ENCODE measurements around the gene PROCA1.
A peak's percentile ranks its signal among the peaks of the same experiment; 100 is the strongest.
"Not testable (repeated sequence)": the region's sequence is repeated elsewhere in the genome, so short reads cannot be mapped to it uniquely, and the experiment has no call there.

PROCA1 gene

DNA sequence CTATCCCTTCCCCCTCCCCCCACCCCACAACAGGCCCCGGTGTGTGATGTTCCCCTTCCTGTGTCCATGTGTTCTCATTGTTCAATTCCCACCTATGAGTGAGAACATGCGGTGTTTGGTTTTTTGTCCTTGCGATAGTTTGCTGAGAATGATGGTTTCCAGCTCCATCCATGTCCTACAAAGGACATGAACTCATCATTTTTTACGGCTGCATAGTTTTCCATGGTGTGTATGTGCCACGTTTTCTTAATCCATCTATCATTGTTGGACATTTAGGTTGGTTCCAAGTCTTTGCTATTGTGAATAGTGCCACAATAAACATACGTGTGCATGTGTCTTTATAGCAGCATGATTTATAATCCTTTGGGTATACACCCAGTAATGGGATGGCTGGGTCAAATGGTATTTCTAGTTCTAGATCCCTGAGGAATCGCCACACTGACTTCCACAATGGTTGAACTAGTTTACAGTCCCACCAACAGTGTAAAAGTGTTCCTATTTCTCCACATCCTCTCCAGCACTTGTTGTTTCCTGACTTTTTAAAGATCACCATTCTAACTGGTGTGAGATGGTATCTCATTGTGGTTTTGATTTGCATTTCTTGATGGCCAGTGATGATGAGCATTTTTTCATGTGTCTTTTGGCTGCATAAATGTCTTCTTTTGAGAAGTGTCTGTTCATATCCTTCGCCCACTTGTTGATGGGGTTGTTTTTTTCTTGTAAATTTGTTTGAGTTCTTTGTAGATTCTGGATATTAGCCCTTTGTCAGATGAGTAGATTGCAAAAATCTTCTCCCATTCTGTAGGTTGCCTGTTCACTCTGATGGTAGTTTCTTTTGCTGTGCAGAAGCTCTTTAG is 24.5 kb upstream of the PROCA1 start:
- not testable (repeated sequence) for H3K9me3 Mint-ChIP-seq, H3K27ac Mint-ChIP-seq, H3K4me3 Mint-ChIP-seq, H3K27me3 Mint-ChIP-seq
- H3K4me1 Mint-ChIP-seq (ENCODE audit: low read depth): peaks cover 41% of the 10 kb centered on the region
- peaks cover 22% of the 10 kb centered on the region for H3K36me3 Mint-ChIP-seq (ENCODE audit: low read depth)

- no peak overlapping the region for H3K4me3 Mint-ChIP-seq
- peaks cover 19% of the 10 kb centered on the region for H3K36me3 Mint-ChIP-seq (ENCODE audit: low read depth)
- peaks cover 32% of the 10 kb centered on the region for H3K4me1 Mint-ChIP-seq (ENCODE audit: low read depth)
- no peaks in the 10 kb centered on the region for H3K9me3 Mint-ChIP-seq
- no peak overlapping the region for H3K27ac Mint-ChIP-seq
- H3K27me3 Mint-ChIP-seq: no peaks in the 10 kb centered on the region
Measured at GRCh38 chr17:28735242-28735722, 23.6 kb upstream of the PROCA1 start.

GRCh38 chr17:28734712-28735241 is 23.1 kb upstream of the PROCA1 start:
- H3K4me3 Mint-ChIP-seq: no peak overlapping the region
- no peaks in the 10 kb centered on the region for H3K9me3 Mint-ChIP-seq
- peaks cover 34% of the 10 kb centered on the region for H3K4me1 Mint-ChIP-seq (ENCODE audit: low read depth)
- peaks cover 16% of the 10 kb centered on the region for H3K36me3 Mint-ChIP-seq (ENCODE audit: low read depth)
- no peaks in the 10 kb centered on the region for H3K27me3 Mint-ChIP-seq
- no peak overlapping the region for H3K27ac Mint-ChIP-seq

- Mint-ChIP-seq H3K4me3 (no peak overlapping the region), H3K9me3 (no peaks in the 10 kb centered on the region), H3K4me1 (ENCODE audit: low read depth) (peaks cover 29% of the 10 kb centered on the region), H3K27me3 (no peaks in the 10 kb centered on the region), H3K36me3 (ENCODE audit: low read depth) (peaks cover 7% of the 10 kb centered on the region), H3K27ac (no peak overlapping the region)
Measured at GRCh38 chr17:28733346-28733745, 21.7 kb upstream of the PROCA1 start.

- Mint-ChIP-seq H3K4me1 (ENCODE audit: low read depth) (peaks cover 40% of the 10 kb centered on the region), H3K9me3 (no peaks in the 10 kb centered on the region), H3K27me3 (no peaks in the 10 kb centered on the region), H3K4me3 (peak overlapping the region; percentile 0), H3K27ac (peak overlapping the region; percentile 36), H3K36me3 (ENCODE audit: low read depth) (peaks cover 11% of the 10 kb centered on the region)
Measured at GRCh38 chr17:28729950-28730330, 18.3 kb upstream of the PROCA1 start.

DNA sequence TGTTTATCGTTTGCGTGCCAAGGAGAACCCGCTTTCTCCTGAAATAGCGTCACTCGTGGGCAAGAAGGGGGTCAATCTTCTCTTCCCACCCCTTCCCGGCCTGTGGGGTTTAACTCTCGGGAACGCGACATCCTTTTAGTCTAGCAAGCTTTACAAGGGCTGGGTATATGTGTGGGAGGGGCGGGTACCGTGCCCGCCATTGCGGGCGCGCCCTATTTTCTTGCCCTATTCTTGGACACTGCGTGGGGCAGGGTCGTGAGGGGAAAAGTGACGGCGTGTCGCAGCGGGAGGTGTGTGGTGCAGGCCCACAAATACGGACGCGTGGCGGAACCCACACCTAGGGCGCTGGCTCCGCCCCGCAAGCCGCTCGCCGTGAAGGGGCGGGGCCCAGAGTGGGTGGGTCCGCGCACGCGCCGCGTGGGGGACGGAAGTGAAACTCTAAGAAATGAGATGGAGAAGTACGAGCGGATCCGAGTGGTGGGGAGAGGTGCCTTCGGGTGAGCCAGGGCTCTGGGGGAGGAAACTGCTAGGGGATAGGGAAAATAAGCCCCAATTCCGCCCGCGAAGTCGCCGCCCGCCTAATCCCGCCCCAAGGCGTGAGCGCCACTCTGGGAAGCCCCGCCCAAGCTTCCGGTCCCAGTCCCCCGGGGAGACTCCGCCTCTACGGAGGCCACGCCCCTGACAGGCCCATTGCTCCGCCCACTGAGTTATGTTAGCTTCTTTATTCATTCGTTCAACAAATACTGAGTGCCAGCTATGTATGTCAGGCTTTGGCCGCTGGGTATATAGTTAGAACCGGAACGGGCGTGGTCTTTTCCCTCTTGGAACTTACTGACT is 16.9 kb upstream of the PROCA1 start, which contains the start of gene NEK8:
TSS of gene NEK8 (plus strand) at position 425 of the 837 bp plus-strand sequence. CDS start at position 451, 26 bp downstream.
- no peaks in the 10 kb centered on the region for H3K9me3 Mint-ChIP-seq
- H3K36me3 Mint-ChIP-seq (ENCODE audit: low read depth): peaks cover 24% of the 10 kb centered on the region
- H3K27me3 Mint-ChIP-seq: no peaks in the 10 kb centered on the region
- peak within 1 kb of the TSS; percentile 89 for H3K4me3 Mint-ChIP-seq
- peaks cover 50% of the 10 kb centered on the region for H3K4me1 Mint-ChIP-seq (ENCODE audit: low read depth)
- peak within 1 kb of the TSS; percentile 98 for H3K27ac Mint-ChIP-seq

GRCh38 chr17:28726627-28727491 is 15.2 kb upstream of the PROCA1 start:
- Mint-ChIP-seq H3K4me1 (ENCODE audit: low read depth) (peaks cover 61% of the 10 kb centered on the region), H3K4me3 (peak overlapping the region; percentile 89), H3K27me3 (no peaks in the 10 kb centered on the region)

GRCh38 chr17:28726226-28726626 is 14.5 kb upstream of the PROCA1 start, which contains the start of gene TLCD1:
Gene TLCD1, minus strand, starts transcription at chr17:28726233. Its CDS starts 136 bp downstream, at chr17:28726097.
- H3K4me1 Mint-ChIP-seq (ENCODE audit: low read depth): peaks cover 67% of the 10 kb centered on the region
- peak within 1 kb of the TSS; percentile 98 for H3K27ac Mint-ChIP-seq
- H3K36me3 Mint-ChIP-seq (ENCODE audit: low read depth): peaks cover 44% of the 10 kb centered on the region
- H3K27me3 Mint-ChIP-seq: no peaks in the 10 kb centered on the region
- no peaks in the 10 kb centered on the region for H3K9me3 Mint-ChIP-seq
- peak within 1 kb of the TSS; percentile 99 for H3K4me3 Mint-ChIP-seq

More at GRCh38 chr17:28726627-28727491, 15.2 kb upstream of the PROCA1 start:
- Mint-ChIP-seq H3K9me3 (no peaks in the 10 kb centered on the region), H3K36me3 (ENCODE audit: low read depth) (peaks cover 37% of the 10 kb centered on the region), H3K27ac (peak overlapping the region; percentile 98)

DNA sequence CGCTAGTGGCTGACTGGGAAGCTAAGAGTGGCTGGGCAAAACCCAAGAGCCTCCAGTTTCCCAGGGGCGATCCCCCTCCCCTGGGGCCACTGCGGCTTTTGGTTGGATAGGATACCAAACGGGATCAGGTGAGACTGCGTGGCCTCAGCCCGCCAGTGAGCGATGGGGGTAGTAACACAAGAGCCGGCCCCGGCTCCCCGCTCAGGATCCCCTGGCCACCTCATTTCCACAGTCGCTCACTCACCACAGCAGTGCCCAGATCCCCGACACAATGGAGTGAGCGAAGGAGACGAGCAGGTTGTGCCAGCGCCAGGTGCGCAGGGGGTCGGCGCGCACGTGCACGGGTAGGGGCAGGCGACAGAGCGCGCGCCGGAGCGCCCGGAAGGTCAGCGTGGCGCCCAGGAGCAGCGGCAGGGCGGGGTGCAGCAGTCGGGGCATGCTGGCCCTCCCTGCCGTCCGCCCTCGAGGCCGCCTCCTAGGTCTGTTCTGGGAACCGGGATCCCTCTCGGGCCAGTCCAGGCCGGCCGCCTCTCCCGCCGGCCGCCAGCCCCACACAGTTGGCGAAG is 14.1 kb upstream of the PROCA1 start:
- H3K4me3 Mint-ChIP-seq: peak overlapping the region; percentile 99
- no peaks in the 10 kb centered on the region for H3K9me3 Mint-ChIP-seq
- H3K27me3 Mint-ChIP-seq: no peaks in the 10 kb centered on the region
- peaks cover 70% of the 10 kb centered on the region for H3K4me1 Mint-ChIP-seq (ENCODE audit: low read depth)
- H3K27ac Mint-ChIP-seq: peak overlapping the region; percentile 92
- H3K36me3 Mint-ChIP-seq (ENCODE audit: low read depth): peaks cover 49% of the 10 kb centered on the region

DNA sequence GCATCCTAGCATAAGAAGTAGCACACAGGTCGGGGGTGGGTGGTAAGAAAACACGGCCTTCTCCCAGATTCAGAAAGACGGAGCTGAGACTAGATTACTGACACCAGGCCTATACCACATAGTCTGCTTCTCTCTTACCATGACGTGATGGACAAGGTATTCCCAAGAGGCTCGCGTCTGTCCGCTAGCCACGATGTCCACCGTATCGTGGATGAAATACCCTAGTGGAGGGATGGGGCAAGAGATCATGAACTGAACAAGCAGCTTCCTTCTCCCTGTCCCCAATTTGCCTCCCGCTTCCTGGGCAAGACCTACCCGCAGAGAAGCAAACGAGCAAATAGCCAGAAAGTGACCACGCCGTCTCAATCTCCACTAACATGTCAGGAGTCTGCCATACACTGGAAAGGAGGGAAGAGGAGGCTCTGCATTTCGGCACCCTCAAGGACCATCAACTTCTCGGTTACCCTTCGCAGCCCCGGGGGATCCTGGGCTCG is 13.5 kb upstream of the PROCA1 start:
- Mint-ChIP-seq H3K4me3 (peak overlapping the region; percentile 99), H3K27ac (peak overlapping the region; percentile 92), H3K36me3 (ENCODE audit: low read depth) (peaks cover 54% of the 10 kb centered on the region), H3K27me3 (no peaks in the 10 kb centered on the region), H3K9me3 (no peaks in the 10 kb centered on the region), H3K4me1 (ENCODE audit: low read depth) (peaks cover 75% of the 10 kb centered on the region)

DNA sequence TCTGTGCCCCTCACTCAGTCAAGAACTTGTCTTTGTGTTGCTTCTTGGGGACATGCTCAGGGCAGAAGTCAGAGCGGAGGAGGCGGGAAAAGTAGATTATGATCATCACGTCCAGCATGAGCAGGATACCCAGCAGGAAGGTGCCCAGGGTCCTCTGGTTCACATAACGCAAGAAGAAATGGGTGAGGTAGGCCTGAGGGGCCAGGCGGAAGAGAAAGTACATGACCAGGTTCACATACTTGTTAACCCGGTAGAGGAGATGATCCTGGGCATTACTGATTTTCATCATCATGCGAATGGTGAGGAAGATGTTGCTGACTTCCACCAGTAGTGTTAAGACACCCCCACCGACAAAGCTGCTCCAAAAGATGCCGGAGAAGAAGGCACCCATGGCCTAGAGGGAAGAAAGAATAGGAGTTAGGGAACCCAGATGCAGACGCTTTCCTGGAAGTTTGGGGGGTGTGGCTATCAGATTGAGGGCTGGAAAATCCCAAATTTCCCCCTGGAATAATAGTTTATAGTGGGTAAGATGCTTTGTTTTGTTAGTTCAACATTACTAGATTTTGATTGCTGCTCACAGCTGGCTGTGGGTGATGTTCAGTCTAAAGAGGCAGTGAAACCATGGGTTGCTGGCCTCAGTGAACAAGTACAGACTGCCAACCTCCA is 12.9 kb upstream of the PROCA1 start:
- H3K36me3 Mint-ChIP-seq (ENCODE audit: low read depth): peaks cover 59% of the 10 kb centered on the region
- H3K27ac Mint-ChIP-seq: peak overlapping the region; percentile 92
- H3K27me3 Mint-ChIP-seq: no peaks in the 10 kb centered on the region
- H3K4me1 Mint-ChIP-seq (ENCODE audit: low read depth): peaks cover 75% of the 10 kb centered on the region
- peak overlapping the region; percentile 99 for H3K4me3 Mint-ChIP-seq
- H3K9me3 Mint-ChIP-seq: no peaks in the 10 kb centered on the region

DNA sequence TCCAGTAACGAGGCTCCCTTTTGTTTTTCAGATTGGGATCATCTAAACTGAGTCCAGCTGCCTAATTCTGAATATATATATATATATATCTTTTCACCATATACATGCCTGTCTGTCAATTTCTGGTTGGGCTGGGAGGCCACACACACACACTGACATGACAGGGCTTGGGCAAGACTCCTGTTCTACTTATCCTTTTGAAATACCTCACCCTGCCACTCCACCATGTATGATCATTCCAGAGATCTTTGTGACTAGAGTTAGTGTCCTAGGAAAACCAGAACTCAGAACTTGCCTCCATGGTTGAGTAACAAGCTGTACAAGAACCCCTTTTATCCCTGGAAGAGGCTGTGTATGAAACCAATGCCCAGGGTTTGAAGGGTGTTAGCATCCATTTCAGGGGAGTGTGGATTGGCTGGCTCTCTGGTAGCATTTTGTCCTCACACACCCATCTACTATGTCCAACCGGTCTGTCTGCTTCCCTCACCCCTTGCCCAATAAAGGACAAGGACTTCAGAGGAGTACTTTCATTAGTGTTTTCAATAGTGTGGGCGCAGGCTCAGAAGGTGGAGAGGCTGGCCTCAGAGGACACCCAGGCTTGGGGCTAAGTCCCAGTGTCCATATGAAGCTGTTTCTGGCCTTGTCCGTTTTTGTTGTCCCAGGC is 12.3 kb upstream of the PROCA1 start:
- not testable (repeated sequence) for H3K27me3 Mint-ChIP-seq, H3K9me3 Mint-ChIP-seq
- peak overlapping the region; percentile 99 for H3K4me3 Mint-ChIP-seq
- peaks cover 76% of the 10 kb centered on the region for H3K4me1 Mint-ChIP-seq (ENCODE audit: low read depth)
- peak overlapping the region; percentile 92 for H3K27ac Mint-ChIP-seq
- peaks cover 59% of the 10 kb centered on the region for H3K36me3 Mint-ChIP-seq (ENCODE audit: low read depth)

Data from stimulated activated naive CD8-positive, alpha-beta T cell treated with anti-CD3 and anti-CD28 coated beads, Interleukin-15, Interleukin-2, amounts not matched to agents 100 ng/mL and 50 ng/mL, for 24 hours (primary cell).